WTC11 (cell line): Measurements from ENCODE around the gene ODAD3.

Source experiments
- ESRRA ChIP-seq: sonication (generic); formaldehyde crosslinking; IDR thresholded peaks from 2 replicates; pipeline ENCODE4 v1.8.1; 2022; ENCODE audit warnings: mild to moderate bottlenecking, missing genetic modification reagents, borderline replicate concordance
- GABPB1 ChIP-seq: sonication (generic); formaldehyde crosslinking; IDR thresholded peaks from 2 replicates; pipeline ENCODE4 v1.8.1; 2023; ENCODE audit warnings: mild to moderate bottlenecking, missing genetic modification reagents
- TF ChIP-seq, protein P1 (sequence below): fragments of 200-600 bp; IDR thresholded peaks from 2 replicates; pipeline ENCODE4 v1.8.0; 2022; ENCODE audit warnings: antibody characterized with exemption
- TF ChIP-seq, protein P2 (sequence below): sonication (generic); formaldehyde crosslinking; IDR thresholded peaks from 2 replicates; pipeline ENCODE4 v1.8.1; 2022; ENCODE audit warnings: missing genetic modification reagents, borderline replicate concordance
- TF ChIP-seq, protein P3 (sequence below): sonication (generic); formaldehyde crosslinking; conservative IDR thresholded peaks from 2 replicates; pipeline ENCODE4 v1.8.1; 2023; ENCODE audit warnings: mild to moderate bottlenecking, low read depth, missing genetic modification reagents, moderate library complexity
- TF ChIP-seq, protein P4 (sequence below): sonication (generic); formaldehyde crosslinking; IDR thresholded peaks from 2 replicates; pipeline ENCODE4 v1.8.1; 2022; ENCODE audit warnings: low read depth, mild to moderate bottlenecking, moderate library complexity, missing genetic modification reagents, borderline replicate concordance
- TF ChIP-seq, protein P5 (sequence below): sonication (generic); formaldehyde crosslinking; IDR thresholded peaks from 2 replicates; pipeline ENCODE4 v1.8.0; 2022; ENCODE audit warnings: mild to moderate bottlenecking, missing genetic modification reagents

DNA sequence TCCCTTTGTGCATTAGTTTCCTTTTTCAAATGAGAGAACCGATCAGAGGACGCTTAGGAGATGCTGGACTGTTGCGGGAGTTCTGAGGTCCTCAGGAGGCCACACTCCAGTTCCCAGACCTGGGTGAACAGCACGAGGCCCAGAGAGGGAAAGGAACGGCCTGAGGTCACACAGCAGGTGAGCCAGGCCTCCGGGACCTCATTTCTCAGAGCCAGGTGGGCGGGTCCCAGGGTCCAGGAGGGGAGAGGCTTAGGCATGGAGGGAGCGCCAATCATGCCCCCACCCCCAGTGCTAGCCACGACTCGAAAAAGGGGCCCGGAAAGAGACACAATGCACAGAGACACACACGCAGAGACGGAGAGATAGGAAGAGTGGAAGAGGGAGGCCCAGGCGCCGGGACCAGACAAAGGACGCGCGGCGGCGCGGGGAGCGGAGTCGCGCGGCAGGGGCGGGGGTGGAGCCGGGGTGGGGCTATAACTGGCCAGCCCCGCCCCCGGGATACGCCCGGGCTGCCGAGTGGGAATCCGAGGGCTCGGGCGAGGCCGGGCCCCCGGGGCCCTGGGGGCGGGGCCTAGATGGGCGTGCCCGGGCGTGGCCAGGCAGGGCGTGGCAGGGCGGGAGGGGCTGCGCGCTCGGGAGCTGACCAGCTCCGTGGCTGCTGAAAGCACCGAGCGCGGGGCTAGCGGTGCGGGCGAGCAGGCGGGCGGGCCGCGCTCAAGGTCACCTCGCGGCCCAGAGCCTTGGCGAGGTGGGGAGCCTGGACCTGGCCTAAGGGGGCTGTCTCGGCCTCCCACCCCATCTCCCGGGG is 44.4 kb upstream of the ODAD3 start:
- TF ChIP-seq ESRRA (CRISPR knock-in tag): peak; percentile 91
- TF ChIP-seq, protein P1, sequence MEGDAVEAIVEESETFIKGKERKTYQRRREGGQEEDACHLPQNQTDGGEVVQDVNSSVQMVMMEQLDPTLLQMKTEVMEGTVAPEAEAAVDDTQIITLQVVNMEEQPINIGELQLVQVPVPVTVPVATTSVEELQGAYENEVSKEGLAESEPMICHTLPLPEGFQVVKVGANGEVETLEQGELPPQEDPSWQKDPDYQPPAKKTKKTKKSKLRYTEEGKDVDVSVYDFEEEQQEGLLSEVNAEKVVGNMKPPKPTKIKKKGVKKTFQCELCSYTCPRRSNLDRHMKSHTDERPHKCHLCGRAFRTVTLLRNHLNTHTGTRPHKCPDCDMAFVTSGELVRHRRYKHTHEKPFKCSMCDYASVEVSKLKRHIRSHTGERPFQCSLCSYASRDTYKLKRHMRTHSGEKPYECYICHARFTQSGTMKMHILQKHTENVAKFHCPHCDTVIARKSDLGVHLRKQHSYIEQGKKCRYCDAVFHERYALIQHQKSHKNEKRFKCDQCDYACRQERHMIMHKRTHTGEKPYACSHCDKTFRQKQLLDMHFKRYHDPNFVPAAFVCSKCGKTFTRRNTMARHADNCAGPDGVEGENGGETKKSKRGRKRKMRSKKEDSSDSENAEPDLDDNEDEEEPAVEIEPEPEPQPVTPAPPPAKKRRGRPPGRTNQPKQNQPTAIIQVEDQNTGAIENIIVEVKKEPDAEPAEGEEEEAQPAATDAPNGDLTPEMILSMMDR: no peak
- no peak for TF ChIP-seq GABPB1 (CRISPR knock-in tag)
- TF ChIP-seq, protein P2, sequence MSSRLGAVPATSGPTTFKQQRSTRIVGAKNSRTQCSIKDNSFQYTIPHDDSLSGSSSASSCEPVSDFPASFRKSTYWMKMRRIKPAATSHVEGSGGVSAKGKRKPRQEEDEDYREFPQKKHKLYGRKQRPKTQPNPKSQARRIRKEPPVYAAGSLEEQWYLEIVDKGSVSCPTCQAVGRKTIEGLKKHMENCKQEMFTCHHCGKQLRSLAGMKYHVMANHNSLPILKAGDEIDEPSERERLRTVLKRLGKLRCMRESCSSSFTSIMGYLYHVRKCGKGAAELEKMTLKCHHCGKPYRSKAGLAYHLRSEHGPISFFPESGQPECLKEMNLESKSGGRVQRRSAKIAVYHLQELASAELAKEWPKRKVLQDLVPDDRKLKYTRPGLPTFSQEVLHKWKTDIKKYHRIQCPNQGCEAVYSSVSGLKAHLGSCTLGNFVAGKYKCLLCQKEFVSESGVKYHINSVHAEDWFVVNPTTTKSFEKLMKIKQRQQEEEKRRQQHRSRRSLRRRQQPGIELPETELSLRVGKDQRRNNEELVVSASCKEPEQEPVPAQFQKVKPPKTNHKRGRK (CRISPR knock-in tag): no peak
- TF ChIP-seq, protein P3, sequence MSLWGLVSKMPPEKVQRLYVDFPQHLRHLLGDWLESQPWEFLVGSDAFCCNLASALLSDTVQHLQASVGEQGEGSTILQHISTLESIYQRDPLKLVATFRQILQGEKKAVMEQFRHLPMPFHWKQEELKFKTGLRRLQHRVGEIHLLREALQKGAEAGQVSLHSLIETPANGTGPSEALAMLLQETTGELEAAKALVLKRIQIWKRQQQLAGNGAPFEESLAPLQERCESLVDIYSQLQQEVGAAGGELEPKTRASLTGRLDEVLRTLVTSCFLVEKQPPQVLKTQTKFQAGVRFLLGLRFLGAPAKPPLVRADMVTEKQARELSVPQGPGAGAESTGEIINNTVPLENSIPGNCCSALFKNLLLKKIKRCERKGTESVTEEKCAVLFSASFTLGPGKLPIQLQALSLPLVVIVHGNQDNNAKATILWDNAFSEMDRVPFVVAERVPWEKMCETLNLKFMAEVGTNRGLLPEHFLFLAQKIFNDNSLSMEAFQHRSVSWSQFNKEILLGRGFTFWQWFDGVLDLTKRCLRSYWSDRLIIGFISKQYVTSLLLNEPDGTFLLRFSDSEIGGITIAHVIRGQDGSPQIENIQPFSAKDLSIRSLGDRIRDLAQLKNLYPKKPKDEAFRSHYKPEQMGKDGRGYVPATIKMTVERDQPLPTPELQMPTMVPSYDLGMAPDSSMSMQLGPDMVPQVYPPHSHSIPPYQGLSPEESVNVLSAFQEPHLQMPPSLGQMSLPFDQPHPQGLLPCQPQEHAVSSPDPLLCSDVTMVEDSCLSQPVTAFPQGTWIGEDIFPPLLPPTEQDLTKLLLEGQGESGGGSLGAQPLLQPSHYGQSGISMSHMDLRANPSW (CRISPR knock-in tag): no peak
- TF ChIP-seq, protein P4, sequence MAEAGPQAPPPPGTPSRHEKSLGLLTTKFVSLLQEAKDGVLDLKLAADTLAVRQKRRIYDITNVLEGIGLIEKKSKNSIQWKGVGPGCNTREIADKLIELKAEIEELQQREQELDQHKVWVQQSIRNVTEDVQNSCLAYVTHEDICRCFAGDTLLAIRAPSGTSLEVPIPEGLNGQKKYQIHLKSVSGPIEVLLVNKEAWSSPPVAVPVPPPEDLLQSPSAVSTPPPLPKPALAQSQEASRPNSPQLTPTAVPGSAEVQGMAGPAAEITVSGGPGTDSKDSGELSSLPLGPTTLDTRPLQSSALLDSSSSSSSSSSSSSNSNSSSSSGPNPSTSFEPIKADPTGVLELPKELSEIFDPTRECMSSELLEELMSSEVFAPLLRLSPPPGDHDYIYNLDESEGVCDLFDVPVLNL: 0 out of 2 replicates have a peak, but pooled peaks have one; percentile 45
- TF ChIP-seq, protein P5, sequence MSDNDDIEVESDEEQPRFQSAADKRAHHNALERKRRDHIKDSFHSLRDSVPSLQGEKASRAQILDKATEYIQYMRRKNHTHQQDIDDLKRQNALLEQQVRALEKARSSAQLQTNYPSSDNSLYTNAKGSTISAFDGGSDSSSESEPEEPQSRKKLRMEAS (CRISPR knock-in tag): no peak; the same call in 1 of the 2 replicates
